ENCODE results near the gene CPT1C. TPM values are rescaled to one million over a fixed set of nuclear protein-coding genes. Genes with fewer than 3 reads are reported as not detected.

The CPT1C gene
- total and polyA plus RNA-seq, 2 experiments from 2014 or later = 6.2 to 6.8 TPM

- no peaks in the 10 kb centered on the region for H3K4me1 ChIP-seq (ENCODE audit: insufficient read depth)
- no peaks in the 10 kb centered on the region for H3K36me3 ChIP-seq (replicated peaks; ENCODE audit: insufficient read depth, low read depth)
- H3K4me3 ChIP-seq = no peak overlapping the region
Observed at GRCh38 chr19:49701271-49701786, 10.4 kb downstream of the CPT1C start.

GRCh38 chr19:49704888-49705642, 14.1 kb downstream of the CPT1C start:
- Histone ChIP-seq H3K9me3 (ENCODE audit: low read depth) (no peaks in the 10 kb centered on the region), H4K20me1 (ENCODE audit: insufficient read depth, poor library complexity, severe bottlenecking) (no peaks in the 10 kb centered on the region), H3K27ac (no peak overlapping the region), H3K4me3 (no peak overlapping the region), H3K4me2 (no peak overlapping the region), H2AFZ (no peak overlapping the region), H3K27me3 (no peaks in the 10 kb centered on the region), H3K79me2 (no peaks in the 10 kb centered on the region), H3K36me3 (replicated peaks; ENCODE audit: insufficient read depth, low read depth) (no peaks in the 10 kb centered on the region), H3K4me1 (ENCODE audit: insufficient read depth) (no peaks in the 10 kb centered on the region), H3K9me2 (replicated peaks; ENCODE audit: insufficient read depth) (no peaks in the 10 kb centered on the region)
- WGBS (ENCODE audit: low lambda C conversion rate, missing lambda C conversion rate) = 95% methylated on average over 22 of the region's 22 CpGs
- TF ChIP-seq EZH2phosphoT487 (IDR thresholded peaks at IDR 0.05; ENCODE audit: low read depth, severe bottlenecking, unreplicated experiment) = no peak
- no peak for TF ChIP-seq CTCF (IDR thresholded peaks at IDR 0.05; ENCODE audit: poor library complexity)
- no peak for TF ChIP-seq EZH2 (IDR thresholded peaks at IDR 0.05; ENCODE audit: borderline replicate concordance)
- no peak for DNase-seq (ENCODE audit: low spot score)

More at GRCh38 chr19:49701271-49701786, 10.4 kb downstream of the CPT1C start:
- Histone ChIP-seq H3K27ac (no peak overlapping the region), H3K9me3 (ENCODE audit: low read depth) (no peaks in the 10 kb centered on the region), H3K27me3 (no peaks in the 10 kb centered on the region), H3K79me2 (no peaks in the 10 kb centered on the region), H4K20me1 (ENCODE audit: insufficient read depth, poor library complexity, severe bottlenecking) (no peaks in the 10 kb centered on the region), H3K9me2 (replicated peaks; ENCODE audit: insufficient read depth) (no peaks in the 10 kb centered on the region), H3K4me2 (no peak overlapping the region), H2AFZ (no peak overlapping the region)
- no peak for DNase-seq (ENCODE audit: low spot score)
- WGBS (ENCODE audit: low lambda C conversion rate, missing lambda C conversion rate) = 93% methylated on average over 27 of the region's 40 CpGs
- TF ChIP-seq CTCF (IDR thresholded peaks at IDR 0.05; ENCODE audit: poor library complexity) (no peak), EZH2phosphoT487 (IDR thresholded peaks at IDR 0.05; ENCODE audit: low read depth, severe bottlenecking, unreplicated experiment) (no peak), EZH2 (IDR thresholded peaks at IDR 0.05; ENCODE audit: borderline replicate concordance) (no peak)

- Histone ChIP-seq H3K27me3 (no peaks in the 10 kb centered on the region), H2AFZ (no peak overlapping the region), H3K36me3 (replicated peaks; ENCODE audit: insufficient read depth, low read depth) (no peaks in the 10 kb centered on the region), H3K27ac (no peak overlapping the region), H3K4me2 (no peak overlapping the region), H3K9me2 (replicated peaks; ENCODE audit: insufficient read depth) (no peaks in the 10 kb centered on the region), H3K4me3 (no peak overlapping the region), H3K79me2 (no peaks in the 10 kb centered on the region), H3K4me1 (ENCODE audit: insufficient read depth) (no peaks in the 10 kb centered on the region), H4K20me1 (ENCODE audit: insufficient read depth, poor library complexity, severe bottlenecking) (no peaks in the 10 kb centered on the region), H3K9me3 (ENCODE audit: low read depth) (no peaks in the 10 kb centered on the region)
- TF ChIP-seq EZH2 (IDR thresholded peaks at IDR 0.05; ENCODE audit: borderline replicate concordance) (no peak), CTCF (IDR thresholded peaks at IDR 0.05; ENCODE audit: poor library complexity) (no peak), EZH2phosphoT487 (IDR thresholded peaks at IDR 0.05; ENCODE audit: low read depth, severe bottlenecking, unreplicated experiment) (no peak)
- no peak for DNase-seq (ENCODE audit: low spot score)
- 94% methylated on average over 16 of the region's 16 CpGs for WGBS (ENCODE audit: low lambda C conversion rate, missing lambda C conversion rate)
Observed at GRCh38 chr19:49705919-49706318, 15.0 kb downstream of the CPT1C start.

Measured in hepatocyte (in vitro differentiated cells).